ENCODE measurements around the gene OR10A2. TPM values are rescaled to one million over a fixed set of nuclear protein-coding genes. Genes with fewer than 3 reads are reported as not detected.
A peak's percentile ranks its signal among the peaks of the same experiment; 100 is the strongest.
"Not testable (repeated sequence)": the region's sequence is repeated elsewhere in the genome, so short reads cannot be mapped to it uniquely, and the experiment has no call there.

The OR10A2 gene
- total RNA-seq, 1 donor from 2014 or later = not detected

GRCh38 chr11:6843670-6844069, 19.2 kb upstream of the OR10A2 start:
- no peak overlapping the region for H3K27ac Mint-ChIP-seq (ENCODE audit: unreplicated experiment)

GRCh38 chr11:6844356-6844755, 18.5 kb upstream of the OR10A2 start:
- peaks cover 16% of the 10 kb centered on the region for H3K36me3 Mint-ChIP-seq (ENCODE audit: low read depth, unreplicated experiment)
- H3K4me1 Mint-ChIP-seq (ENCODE audit: unreplicated experiment) = peaks cover 9% of the 10 kb centered on the region
- H3K4me3 Mint-ChIP-seq (ENCODE audit: unreplicated experiment) = no peak overlapping the region
- no peak overlapping the region for H3K27ac Mint-ChIP-seq (ENCODE audit: unreplicated experiment)
- no peak for DNase-seq (ENCODE audit: low spot score)
- peaks cover 4% of the 10 kb centered on the region for H3K9me3 Mint-ChIP-seq (ENCODE audit: unreplicated experiment)
- TF ChIP-seq CTCF (IDR thresholded peaks at IDR 0.05; ENCODE audit: unreplicated experiment) = no peak
- H3K27me3 Mint-ChIP-seq (ENCODE audit: unreplicated experiment) = no peaks in the 10 kb centered on the region

More at GRCh38 chr11:6843670-6844069, 19.2 kb upstream of the OR10A2 start:
- peaks cover 9% of the 10 kb centered on the region for H3K4me1 Mint-ChIP-seq (ENCODE audit: unreplicated experiment)
- no peaks in the 10 kb centered on the region for H3K27me3 Mint-ChIP-seq (ENCODE audit: unreplicated experiment)
- TF ChIP-seq CTCF (IDR thresholded peaks at IDR 0.05; ENCODE audit: unreplicated experiment) = no peak
- H3K4me3 Mint-ChIP-seq (ENCODE audit: unreplicated experiment) = no peak overlapping the region
- peaks cover 16% of the 10 kb centered on the region for H3K36me3 Mint-ChIP-seq (ENCODE audit: low read depth, unreplicated experiment)
- H3K9me3 Mint-ChIP-seq (ENCODE audit: unreplicated experiment) = peaks cover 4% of the 10 kb centered on the region
- no peak for DNase-seq (ENCODE audit: low spot score)

GRCh38 chr11:6845383-6845782, 17.5 kb upstream of the OR10A2 start, which contains the start of gene OR10A5:
Gene OR10A5 (plus strand): TSS chr11:6845683. CDS start chr11:6845683, 0 bp downstream.
- H3K4me3 Mint-ChIP-seq (ENCODE audit: unreplicated experiment) = no peak within 1 kb of the TSS
- TF ChIP-seq CTCF (IDR thresholded peaks at IDR 0.05; ENCODE audit: unreplicated experiment) = no peak
- no peak within 1 kb of the TSS for H3K27ac Mint-ChIP-seq (ENCODE audit: unreplicated experiment)
- no peaks in the 10 kb centered on the region for H3K27me3 Mint-ChIP-seq (ENCODE audit: unreplicated experiment)
- no peak for DNase-seq (ENCODE audit: low spot score)
- H3K4me1 Mint-ChIP-seq (ENCODE audit: unreplicated experiment) = peaks cover 9% of the 10 kb centered on the region
- peaks cover 4% of the 10 kb centered on the region for H3K9me3 Mint-ChIP-seq (ENCODE audit: unreplicated experiment)
- H3K36me3 Mint-ChIP-seq (ENCODE audit: low read depth, unreplicated experiment) = peaks cover 16% of the 10 kb centered on the region

GRCh38 chr11:6850526-6850925, 12.3 kb upstream of the OR10A2 start:
- peaks cover 9% of the 10 kb centered on the region for H3K9me3 Mint-ChIP-seq (ENCODE audit: unreplicated experiment)

GRCh38 chr11:6854801-6855200, 8.1 kb upstream of the OR10A2 start:
- H3K27ac Mint-ChIP-seq (ENCODE audit: unreplicated experiment); H3K4me3 Mint-ChIP-seq (ENCODE audit: unreplicated experiment); H3K9me3 Mint-ChIP-seq (ENCODE audit: unreplicated experiment); H3K4me1 Mint-ChIP-seq (ENCODE audit: unreplicated experiment); DNase-seq (ENCODE audit: low spot score); H3K27me3 Mint-ChIP-seq (ENCODE audit: unreplicated experiment): not testable (repeated sequence)
- peaks cover 10% of the 10 kb centered on the region for H3K36me3 Mint-ChIP-seq (ENCODE audit: low read depth, unreplicated experiment)

More at GRCh38 chr11:6850526-6850925, 12.3 kb upstream of the OR10A2 start:
- H3K27ac Mint-ChIP-seq (ENCODE audit: unreplicated experiment) = peak overlapping the region; percentile 14
- no peaks in the 10 kb centered on the region for H3K27me3 Mint-ChIP-seq (ENCODE audit: unreplicated experiment)
- H3K4me1 Mint-ChIP-seq (ENCODE audit: unreplicated experiment) = no peaks in the 10 kb centered on the region
- H3K36me3 Mint-ChIP-seq (ENCODE audit: low read depth, unreplicated experiment) = peaks cover 24% of the 10 kb centered on the region
- TF ChIP-seq CTCF (IDR thresholded peaks at IDR 0.05; ENCODE audit: unreplicated experiment) = no peak
- DNase-seq (ENCODE audit: low spot score) = no peak
- H3K4me3 Mint-ChIP-seq (ENCODE audit: unreplicated experiment) = no peak overlapping the region
